DMS 273 (cell line): Measurements from ENCODE around the gene HNRNPF.
"Not testable (repeated sequence)": the region's sequence is repeated elsewhere in the genome, so short reads cannot be mapped to it uniquely, and the experiment has no call there.

Source experiments
- DNase-seq: peaks from one replicate; lab custom pipeline; 2025; ENCODE audit not compliant: unreplicated experiment; lab: John Stamatoyannopoulos, UW

Gene HNRNPF

DNA sequence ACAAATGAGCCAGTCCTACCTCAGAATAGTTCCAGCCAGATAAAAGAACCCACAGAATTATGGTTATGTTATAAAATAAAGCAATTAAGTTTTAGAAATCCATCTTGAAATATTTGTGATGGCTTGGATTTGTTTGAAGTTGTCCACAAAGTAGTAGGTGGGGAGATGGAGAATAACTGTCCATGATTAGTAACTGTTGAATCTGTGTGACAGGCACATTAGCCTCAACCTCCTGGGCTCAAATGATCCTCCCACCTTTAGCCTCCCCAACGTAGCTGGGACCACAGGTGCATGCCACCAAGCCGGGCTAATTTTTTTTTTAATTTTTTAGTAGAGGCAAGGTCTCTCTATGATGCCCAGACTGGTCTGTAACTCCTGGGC lies 10.1 kb downstream of the HNRNPF start:
- DNase-seq, result no peak

DNA sequence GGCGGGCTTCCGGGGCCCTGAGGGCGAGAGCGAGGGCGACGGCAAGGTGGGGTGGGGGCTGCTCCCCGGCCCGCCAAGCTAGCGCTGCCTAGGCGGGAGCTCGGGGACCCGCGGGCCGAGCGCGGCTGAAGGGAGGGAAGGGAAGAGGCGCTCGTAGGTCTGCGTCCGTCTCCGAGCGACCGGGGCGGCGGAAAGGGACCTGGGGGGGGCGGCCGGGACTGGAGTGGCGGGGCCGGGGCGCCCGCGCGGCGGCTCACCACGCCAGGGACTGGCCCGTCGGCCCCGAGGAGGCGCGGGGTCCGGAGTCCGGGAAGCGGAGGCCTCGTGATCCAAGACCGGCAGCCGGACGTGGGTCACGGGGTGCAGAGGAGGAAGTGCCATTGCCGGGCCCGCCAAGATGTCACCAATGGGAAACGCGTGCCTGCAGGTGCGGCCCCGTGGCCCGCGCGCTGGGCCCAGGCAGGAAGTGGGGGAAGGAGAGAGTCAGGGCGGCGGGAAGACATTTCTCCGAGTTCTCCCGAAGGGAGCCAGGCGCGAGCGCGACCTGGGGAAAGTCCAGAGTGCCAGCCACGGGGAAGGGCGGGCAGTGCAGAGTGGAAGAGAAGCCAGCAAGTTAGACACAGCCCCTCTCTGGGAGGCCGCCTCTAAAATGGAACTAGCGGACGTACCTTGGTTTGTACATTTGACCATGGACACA lies 11.9 kb downstream of the HNRNPF start:
- DNase-seq, result no peak

DNA sequence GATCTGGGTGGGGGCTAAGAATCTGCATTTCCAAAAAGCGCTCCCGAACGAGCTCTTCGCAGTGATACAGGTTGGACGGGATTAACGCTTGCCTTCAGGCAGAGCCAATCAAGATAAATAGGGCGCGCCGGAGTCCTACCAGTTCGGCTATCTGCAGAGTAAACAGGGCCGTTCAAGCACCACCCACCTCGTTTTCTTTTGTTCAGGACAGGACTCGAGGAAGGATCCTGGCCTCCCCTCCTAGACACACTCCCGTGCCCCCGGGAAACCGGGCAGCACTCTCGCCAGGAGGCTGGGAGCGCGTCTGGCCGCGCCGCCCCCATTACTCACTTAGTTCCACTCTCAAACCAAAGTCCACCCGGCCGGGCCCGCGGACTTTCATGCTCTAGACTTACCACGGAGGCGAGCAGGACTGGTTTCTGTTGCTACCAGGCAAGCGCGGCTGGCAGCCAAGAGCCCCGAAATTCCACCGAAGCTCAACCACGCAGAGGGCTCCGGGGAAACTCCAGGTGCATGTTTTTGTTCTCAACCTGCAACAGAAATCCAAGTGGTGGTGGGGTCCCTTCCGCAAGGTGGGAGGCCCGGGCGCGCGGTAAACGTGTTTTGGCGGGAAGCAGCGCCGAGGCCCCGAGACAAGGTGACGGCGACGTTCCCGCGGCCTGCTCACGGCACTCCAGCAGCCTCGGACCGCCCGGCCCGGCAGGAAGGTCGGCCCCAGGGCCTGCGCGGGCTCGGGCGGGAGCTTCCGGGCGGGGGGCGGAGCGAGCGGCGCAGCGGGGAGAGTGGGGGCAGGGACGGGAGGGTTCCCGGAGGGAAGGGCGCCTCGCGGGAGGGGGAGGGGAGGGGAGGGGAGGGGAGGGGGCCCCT lies 12.7 kb downstream of the HNRNPF start:
- DNase-seq, result no peak

DNA sequence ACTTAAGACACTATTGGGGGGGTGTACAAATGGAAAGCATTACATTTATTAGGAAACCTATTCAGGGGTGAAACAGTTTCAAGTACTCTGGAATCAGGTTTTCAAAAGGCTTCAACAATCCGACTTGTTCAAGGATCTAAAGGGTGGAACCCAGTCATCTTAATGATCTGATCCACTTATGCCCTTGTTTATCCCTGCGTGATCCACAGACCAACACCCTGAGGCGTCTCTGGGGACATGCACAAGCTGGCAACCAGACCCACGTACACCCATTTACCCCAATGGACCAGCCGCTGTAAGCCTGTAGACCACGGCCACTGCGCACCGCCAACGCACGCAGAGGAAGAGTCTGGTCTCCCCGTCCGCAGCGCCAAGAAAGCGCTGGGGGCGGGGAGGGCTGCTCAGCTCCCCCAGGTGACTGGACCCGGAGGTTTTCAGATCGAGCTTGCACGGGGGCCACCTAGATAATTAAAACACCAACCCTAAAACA lies 13.4 kb downstream of the HNRNPF start:
- no peak for DNase-seq

DNA sequence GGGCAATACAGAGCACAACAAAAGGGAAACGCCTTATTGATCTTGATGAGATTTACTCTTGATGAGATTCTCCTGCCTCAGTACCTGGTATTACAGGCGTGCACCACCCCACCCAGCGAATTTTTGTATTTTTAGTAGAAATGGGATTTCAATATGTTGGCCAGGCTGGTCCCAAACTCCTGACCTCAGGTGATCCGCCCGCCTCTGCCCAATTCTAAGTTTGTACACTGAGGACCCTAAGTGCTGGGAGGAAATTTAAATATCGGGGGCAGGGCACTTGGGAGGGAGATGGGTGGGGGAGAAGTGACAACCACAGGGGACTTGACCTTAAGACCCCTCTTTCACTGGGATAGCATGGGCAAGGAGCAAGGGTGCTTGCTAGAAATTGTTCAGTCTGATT lies 14.1 kb downstream of the HNRNPF start:
- no peak for DNase-seq

DNA sequence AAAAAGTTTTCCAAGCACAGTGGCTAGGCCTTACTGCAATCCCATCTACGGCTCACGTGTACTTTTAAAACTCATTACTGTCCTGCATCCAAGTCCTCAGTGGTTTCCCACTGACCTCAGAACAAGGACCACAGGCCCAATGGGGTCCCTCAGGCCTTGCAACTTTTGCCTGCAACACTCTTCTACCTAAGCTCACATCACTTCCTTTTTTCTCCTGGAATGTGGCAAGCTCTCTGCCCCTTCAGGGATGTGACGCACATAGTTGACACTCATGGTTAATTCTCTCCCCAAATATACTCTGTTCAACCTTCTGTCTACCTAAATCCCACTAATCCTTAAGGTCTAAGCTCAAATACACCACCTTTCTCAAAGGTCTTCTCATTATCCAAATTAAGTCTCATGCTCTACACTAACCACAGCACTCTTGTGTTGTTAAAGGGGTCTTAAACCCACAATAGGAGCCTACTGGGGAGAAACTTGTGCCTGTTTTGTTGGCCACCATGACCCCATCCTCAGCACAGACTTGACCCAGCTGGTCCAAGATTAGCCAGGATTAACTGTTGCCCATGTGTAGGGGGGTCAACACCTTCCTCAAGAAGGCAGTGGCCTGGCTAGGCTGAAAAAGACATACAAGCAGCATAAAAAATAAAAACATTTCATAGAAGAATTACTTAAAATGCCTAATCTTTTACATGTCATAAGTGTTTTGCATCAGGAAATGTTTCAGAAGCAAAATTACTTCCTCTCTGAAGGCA lies 15.2 kb downstream of the HNRNPF start:
- no peak for DNase-seq

DNA sequence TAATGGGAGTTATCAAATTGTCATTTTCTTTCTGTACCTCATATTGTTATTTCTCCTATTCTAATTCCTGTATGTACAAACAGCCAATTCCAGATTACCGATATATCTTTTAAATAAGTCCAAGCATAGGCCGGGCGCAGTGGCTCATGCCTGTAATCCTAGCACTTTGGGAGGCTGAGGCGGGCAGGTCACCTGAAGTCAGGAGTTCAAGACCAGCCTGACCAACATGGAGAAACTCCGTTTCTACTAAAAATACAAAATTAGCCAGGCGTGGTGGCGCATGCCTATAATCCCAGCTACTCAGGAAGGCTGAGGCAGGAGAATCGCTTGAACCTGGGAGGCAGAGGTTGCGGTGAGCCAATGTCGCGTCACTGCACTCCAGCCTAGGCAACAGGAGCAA lies 15.8 kb downstream of the HNRNPF start:
- DNase-seq, result not testable (repeated sequence)

DNA sequence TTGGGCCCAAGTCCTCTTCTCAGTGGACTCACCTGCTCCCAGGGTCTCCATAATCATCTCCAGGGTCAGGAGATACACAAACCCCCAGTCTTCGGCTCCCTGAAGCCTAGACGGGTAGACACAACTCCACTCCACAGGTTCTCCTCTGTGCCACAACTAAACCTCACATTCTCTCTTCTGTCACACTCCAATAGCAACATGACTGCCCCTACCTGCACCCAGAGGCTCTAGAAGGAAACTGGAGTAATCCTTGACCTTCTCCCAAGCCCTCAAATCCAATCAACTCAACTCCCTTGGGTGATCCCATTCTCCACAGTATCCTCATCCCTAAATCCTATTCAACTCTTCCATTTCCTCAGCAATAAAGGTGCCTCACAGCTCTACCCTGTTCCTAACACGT lies 16.2 kb downstream of the HNRNPF start:
- DNase-seq, result no peak

DNA sequence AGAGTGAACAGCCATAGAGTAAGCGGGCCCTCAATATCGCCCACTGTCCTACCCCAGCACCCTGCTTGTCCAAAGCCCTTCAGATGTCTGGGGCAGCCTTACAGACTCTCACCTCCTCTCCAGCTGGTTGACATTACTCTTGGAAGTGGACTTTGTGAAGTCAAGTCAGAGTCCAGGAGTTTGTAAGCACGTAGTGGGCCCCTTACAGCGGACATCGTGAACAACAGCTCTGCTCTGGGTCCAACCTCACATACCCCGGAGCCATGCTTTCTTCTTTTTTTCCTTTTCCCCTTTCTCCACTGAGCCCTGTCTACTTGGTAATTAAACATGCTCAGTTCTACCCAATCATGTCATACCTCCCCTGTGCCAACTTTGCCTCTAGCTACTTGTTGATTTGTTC lies 17.5 kb downstream of the HNRNPF start:
- no peak for DNase-seq

DNA sequence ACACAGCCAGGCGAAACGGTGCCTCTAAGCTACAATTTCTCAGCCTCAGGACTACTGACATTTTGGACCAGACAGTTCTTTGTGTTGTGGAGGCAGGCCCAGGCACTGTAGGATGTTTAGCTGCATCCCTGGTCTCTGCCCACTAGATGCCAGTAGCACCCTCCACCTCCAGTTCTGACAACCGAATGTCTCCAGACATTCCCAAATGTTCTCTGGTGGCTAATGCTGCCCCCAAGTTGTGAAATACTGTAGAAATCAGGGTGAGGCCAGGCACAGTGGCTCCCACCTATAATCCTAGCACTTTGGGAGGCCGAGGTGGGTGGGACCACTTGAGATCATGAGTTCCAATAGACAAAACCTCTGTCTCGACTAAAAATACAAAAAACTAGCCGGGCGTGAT lies 18.2 kb downstream of the HNRNPF start:
- peak; percentile 42 for DNase-seq

DNA sequence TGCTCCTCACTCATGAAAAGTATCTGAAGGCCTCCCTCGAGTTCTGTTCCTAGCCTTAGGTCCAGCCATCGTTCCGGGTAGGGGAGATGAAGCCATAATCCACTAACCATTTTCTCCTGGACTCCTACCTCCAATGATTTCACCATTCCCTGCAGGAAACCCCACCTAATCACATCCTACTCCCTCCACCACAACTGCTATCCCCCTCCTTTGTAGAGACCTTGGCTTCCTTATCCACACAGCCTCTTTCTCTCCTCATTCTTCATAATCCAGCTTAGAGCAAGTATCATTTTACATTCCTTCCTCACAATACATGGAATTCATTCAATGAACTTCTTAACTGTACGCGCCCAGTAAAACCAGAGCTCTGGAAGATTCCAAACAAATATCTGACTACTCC lies 18.7 kb downstream of the HNRNPF start:
- no peak for DNase-seq

DNA sequence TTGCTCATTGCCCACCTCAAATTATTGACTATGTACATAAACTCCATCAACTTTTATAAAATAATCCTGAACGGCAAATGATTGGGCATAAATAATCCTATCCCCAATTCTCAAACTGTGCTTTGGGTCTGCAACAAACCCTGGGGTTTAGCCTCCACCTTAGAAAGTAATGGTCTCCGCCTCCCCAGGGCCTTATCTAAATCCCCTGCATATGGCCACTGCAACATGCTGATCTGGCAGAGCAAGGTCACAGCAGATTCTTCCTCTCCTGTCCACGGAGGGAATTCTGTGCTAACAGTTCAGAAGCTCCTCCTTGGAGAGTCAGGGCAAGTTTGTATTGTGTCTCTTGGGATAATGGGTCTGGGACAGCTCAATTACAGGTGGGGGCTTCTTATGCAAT lies 19.1 kb downstream of the HNRNPF start:
- no peak for DNase-seq

DNA sequence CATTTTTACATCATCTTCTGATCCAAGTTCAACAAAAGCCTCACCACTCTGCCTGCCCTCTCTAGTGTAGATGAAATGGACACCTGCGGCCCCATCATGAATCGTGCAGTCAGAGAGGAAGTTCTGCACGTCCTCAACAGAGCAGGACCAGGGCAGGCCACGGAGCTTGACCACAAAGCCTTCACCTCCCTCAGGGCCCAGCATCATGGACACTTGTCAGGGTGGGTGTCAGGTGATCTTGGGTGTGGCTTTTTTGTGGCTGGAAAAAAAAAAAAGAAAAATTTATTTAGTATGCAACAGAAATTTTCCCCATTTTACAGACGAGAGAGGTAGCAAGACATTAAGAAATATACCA lies 21.3 kb downstream of the HNRNPF start:
- no peak for DNase-seq

DNA sequence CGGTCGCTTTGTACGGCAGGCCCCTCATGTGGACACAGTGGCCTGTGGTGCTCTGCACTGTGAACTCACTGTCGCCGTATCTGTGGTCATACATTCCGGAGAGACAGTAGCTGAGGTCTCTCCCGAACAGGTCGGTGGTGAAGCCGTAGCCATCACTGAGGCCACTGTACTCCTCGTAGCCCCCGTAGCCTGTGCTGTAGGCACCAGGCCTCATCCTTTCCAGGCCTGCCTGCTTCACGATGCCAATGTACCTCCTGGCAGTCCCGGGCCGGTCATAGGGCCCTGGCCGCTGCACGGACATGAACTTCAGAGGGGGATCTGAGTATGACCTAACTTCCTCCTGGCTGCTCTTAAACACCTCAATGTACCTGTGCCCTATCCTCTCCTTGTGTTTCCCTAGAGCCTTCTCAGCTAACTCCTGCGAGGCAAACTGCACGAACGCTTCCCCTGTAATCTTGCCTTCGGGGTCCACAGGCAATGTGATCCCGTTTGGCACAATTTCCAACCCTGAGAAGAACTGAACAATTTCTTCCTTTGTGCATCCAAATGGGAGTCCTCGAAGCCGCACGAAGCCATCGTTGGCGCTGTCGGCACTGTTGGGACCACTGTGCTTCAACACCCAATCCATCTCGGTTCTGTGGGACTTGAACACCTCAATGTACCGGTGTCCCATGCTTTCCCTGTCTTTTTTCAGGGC lies 21.9 kb downstream of the HNRNPF start:
- DNase-seq, result no peak

DNA sequence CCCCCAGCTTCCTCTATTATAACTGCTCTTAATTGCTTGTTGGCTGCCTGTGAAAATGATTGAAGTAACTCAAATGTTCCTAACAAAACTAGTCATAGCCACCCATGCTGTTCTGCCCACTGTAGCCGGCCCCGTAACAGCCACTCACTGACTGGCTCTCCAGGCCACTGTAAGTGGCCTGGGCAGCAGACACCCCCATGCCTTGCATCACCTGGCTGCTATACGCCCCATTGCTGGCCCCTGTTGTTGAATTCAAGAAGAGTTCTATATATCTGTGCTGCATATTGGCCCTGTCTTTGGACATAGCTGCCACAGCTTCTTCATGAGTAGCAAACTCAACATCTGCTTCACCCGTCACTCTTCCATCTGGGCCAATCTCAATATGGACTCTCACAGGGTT lies 22.4 kb downstream of the HNRNPF start:
- no peak for DNase-seq

DNA sequence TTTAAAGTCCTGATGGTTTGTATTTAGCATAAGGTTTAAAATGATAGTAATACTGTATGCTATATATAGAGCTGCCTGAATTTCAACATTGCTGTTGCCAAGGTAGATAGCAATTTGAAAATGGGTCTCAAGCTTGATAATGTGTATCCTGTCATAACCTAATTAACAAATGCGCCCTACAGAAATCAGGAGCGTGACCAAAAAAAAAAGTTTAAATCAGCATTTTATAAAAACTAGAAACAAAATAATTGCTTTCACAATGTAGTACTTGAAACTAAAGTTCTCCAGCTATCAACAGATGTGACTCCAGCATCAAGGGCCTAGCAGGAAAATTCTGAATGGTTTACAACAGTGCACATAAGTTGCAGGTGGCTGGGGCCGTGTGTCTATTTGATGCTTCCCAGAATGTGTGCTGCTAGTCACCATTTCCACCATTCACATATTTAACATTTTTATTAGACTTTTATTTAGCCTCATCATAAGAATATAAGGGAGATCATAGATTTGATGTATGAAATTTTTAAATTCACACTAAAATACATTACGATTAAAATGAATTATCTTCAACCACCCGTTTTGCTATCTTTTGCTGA lies 23.5 kb downstream of the HNRNPF start:
- DNase-seq, result no peak

DNA sequence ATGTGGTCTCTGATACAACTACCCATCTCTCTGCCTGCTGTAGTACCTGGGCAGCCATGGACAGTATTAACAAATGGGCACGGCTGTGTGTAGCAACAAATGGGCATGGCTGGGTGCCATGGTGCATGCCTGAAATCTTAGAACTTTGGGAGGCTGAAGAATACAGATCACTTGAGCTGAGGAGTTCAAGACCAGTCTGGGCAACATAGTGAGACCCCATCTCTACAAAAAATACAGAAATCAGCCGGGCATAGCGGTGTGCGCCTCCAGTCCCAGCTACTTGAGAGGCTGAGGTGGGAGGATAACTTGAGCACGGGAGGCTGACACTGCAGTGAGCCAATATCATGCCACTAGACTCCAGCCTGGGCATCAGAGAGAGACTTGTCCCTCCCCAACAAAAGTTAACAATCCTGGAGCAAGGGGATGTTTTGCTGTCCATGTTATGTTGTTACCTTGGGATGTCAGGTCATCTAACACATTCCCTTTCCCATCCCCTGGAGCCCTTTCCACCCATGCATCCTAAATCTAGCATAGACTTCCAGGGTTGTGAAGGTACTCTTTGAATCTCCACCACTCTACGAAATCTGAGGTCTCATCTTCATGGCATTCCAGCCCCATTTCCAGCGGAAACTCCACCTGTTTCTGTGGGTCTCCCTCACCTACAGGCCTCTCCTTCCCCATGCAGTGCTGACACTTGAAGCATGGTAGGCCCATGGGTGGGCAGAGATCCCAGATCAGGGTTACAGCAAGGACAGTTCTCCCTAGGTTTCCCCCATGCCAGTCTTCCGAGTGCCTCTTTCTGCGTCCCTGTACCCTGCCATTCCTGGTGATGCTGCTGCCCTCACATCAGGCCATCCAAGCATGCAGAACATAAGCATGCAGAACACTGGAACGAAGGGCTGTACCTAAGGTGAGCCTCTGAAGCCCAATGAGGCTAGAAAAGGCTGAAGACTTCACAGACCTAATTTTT lies 24.4 kb downstream of the HNRNPF start:
- DNase-seq, result peak; percentile 35

DNA sequence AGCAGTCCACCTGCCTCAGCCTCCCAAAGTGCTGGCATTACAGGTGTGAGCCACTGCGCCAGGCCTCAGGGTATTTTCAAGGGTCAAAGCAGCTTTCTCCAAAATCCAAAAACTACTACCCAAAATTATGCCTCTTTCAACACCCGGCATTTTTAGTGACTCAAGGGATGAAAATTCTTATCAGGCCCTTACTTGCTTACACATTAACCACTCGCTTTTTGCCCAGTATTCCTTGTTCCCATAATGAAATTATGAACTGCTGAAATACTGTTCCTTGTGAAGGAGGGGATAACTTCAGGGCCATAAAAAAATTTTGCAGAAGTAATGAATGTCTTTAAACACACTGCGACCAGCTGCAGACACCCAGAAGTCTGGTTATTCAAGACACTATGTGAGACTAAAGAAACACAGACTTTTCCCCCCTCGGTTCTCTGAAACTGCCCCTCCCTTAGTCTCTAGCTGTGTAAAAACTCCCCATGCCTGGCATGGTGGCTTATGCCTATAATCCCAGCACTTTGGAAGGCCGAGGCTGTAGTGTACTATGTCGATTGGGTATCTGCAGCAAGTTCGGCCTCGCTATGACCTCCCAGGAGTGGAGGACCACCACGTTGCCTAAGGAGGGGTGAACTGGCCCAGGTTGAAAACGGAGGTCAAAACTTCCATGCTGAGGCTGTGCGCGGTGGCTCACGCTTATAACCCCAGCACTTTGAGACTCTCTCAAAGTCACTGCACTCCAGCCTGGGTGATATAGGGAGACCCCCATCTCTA lies 25.6 kb downstream of the HNRNPF start:
- DNase-seq, result peak; percentile 16
